ENCODE results near the gene ATXN2. TPM values are rescaled to one million over a fixed set of nuclear protein-coding genes. Genes with fewer than 3 reads are reported as not detected.
A peak's percentile ranks its signal among the peaks of the same experiment; 100 is the strongest.

ATXN2 gene
- total and polyA plus RNA-seq, 9 of the 15 experiments (the other 6 are each of a cell fraction or from before 2014, with no cell fraction given): 16.8 to 67.8 (median 29.3) TPM

DNA sequence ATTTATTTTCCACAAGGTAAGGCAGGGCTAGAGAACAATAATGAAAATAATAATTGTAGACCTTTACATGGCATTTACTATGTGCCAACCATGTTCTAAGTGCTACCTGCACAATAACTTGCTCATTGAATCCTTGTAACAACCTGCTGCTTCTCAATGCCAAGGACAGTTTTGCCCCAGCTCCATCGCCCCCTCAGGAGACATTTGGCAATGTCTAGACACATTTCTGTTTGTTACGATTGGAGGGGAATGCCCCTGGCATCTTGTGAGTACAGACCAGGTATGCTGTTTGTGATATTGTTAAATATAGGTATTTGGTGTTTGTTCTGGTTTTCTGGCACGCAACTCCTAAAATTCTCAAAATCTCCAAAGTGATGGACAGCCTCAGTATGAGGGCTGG lies 8.1 kb upstream of the ATXN2 start:
- in situ Hi-C loops (cut with MboI) (no loop called here), intact Hi-C loops (cut with micrococcal nuclease) (no loop called here)
- H4K20me1 ChIP-seq (replicated peaks; ENCODE audit: control insufficient read depth, insufficient read depth, low read length): no peaks in the 10 kb centered on the region
- no peak overlapping the region for H3K27ac ChIP-seq (ENCODE audit: extremely low read depth, low read depth, low read length)
- ChIA-PET CTCF (ENCODE audit: low intra/inter-chr PET ratio) (no interaction called here), POLR2A (interaction anchor here (0.6 to 1.5 kb wide), 3 partner anchors 10 to 29 kb away, joined by 3 to 5 read pairs (median 3); no protein-coding TSS in a partner anchor)
- H3K9ac ChIP-seq (ENCODE audit: insufficient read depth in 1 of 2, low read depth in 2 of 2, low read length in 2 of 2): no peak overlapping the region
- H2AFZ ChIP-seq (ENCODE audit: low read depth, low read length): no peak overlapping the region
- no peak for DNase-seq (ENCODE audit: extremely low read depth in 1 of 4, low spot score in 3 of 4)
- no peaks in the 10 kb centered on the region for H3K9me1 ChIP-seq (ENCODE audit: control insufficient read depth, insufficient read depth, low read length)
- no TSS peak for BruUV-seq (replicated peaks)
- ATAC-seq: no peak
- H3K9me3 ChIP-seq (replicated peaks; ENCODE audit: control insufficient read depth, insufficient read depth, low read depth, low read length): no peaks in the 10 kb centered on the region
- no peak overlapping the region for H3K4me3 ChIP-seq
- TF ChIP-seq, protein P1, sequence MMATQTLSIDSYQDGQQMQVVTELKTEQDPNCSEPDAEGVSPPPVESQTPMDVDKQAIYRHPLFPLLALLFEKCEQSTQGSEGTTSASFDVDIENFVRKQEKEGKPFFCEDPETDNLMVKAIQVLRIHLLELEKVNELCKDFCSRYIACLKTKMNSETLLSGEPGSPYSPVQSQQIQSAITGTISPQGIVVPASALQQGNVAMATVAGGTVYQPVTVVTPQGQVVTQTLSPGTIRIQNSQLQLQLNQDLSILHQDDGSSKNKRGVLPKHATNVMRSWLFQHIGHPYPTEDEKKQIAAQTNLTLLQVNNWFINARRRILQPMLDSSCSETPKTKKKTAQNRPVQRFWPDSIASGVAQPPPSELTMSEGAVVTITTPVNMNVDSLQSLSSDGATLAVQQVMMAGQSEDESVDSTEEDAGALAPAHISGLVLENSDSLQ (IDR thresholded peaks at IDR 0.05): 0 out of 2 replicates have a peak, but pooled peaks have one; percentile 8
- TF ChIP-seq, protein P2, sequence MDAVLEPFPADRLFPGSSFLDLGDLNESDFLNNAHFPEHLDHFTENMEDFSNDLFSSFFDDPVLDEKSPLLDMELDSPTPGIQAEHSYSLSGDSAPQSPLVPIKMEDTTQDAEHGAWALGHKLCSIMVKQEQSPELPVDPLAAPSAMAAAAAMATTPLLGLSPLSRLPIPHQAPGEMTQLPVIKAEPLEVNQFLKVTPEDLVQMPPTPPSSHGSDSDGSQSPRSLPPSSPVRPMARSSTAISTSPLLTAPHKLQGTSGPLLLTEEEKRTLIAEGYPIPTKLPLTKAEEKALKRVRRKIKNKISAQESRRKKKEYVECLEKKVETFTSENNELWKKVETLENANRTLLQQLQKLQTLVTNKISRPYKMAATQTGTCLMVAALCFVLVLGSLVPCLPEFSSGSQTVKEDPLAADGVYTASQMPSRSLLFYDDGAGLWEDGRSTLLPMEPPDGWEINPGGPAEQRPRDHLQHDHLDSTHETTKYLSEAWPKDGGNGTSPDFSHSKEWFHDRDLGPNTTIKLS (IDR thresholded peaks at IDR 0.05; ENCODE audit: borderline replicate concordance, low read depth): no peak
- no peaks in the 10 kb centered on the region for H3K79me2 ChIP-seq (ENCODE audit: control insufficient read depth, insufficient read depth, low read length)
- H3K4me1 ChIP-seq (replicated peaks in 1 of 2; ENCODE audit: control insufficient read depth in 2 of 2, insufficient read depth in 2 of 2, low read length in 2 of 2): no peaks in the 10 kb centered on the region
- H3K4me2 ChIP-seq (ENCODE audit: insufficient read depth, low read length): no peak overlapping the region
- H3K27me3 ChIP-seq (ENCODE audit: control insufficient read depth in 2 of 2, insufficient read depth in 2 of 2, low read length in 2 of 2): no peaks in the 10 kb centered on the region
- 60% methylated on average over 3 of the region's 3 CpGs for WGBS (ENCODE audit: insufficient coverage, low coverage, missing lambda C conversion rate)
- FAIRE-seq: peak; percentile 52
- no peaks in the 10 kb centered on the region for H3K36me3 ChIP-seq (ENCODE audit: control insufficient read depth, insufficient read depth, low read length)

All from K562 (cell line).